IMR-90 (cell line): Measurements from ENCODE around the gene SP7. TPM values are rescaled to one million over a fixed set of nuclear protein-coding genes. Genes with fewer than 3 reads are reported as not detected.

Experiments used
- ATAC-seq: fragments of 200-7000 bp; cut with Tn5 transposase; 2 replicates; pipeline ENCODE4 v1.9.1; 2020; ENCODE audit warnings: low read depth, mild to moderate bottlenecking, moderate library complexity
- BruUV-seq: library from RNA; stranded (reverse); fragments of 400-500 nt; replicated peaks from 2 replicates; lab custom pipeline; 2021; lab: Mats Ljungman, UMichigan
- CTCF ChIA-PET: fragments of 300-600 bp; formaldehyde crosslinking; extraction: SDS; loops from one replicate; lab custom pipeline; 2021; ENCODE audit warnings: antibody characterized with exemption; lab: Yijun Ruan, JAX
- POLR2A ChIA-PET: fragments of 300-600 bp; sonication (Branson Sonifier 250); formaldehyde crosslinking; loops from one replicate; lab custom pipeline; 2022; ENCODE audit warnings: antibody characterized with exemption; ENCODE audit not compliant: unreplicated experiment; lab: Charles Lee
- DNase-seq: peaks from one replicate; pipeline ENCODE4 v3.0.0; 2013
- H2AFZ ChIP-seq: replicated peaks from 2 replicates; pipeline ENCODE3; 2013; ENCODE audit warnings: low read length, mild to moderate bottlenecking; ENCODE audit not compliant: poor library complexity
- H2AK5ac ChIP-seq: 2 replicates; pipeline ENCODE4 v1.6.1; 2013; ENCODE audit warnings: low read depth, low read length, inconsistent platforms
- H2AK9ac ChIP-seq: replicated peaks from 2 replicates; pipeline ENCODE3; 2013; ENCODE audit warnings: mild to moderate bottlenecking, low read depth, low read length, moderate library complexity; ENCODE audit not compliant: poor library complexity
- H2BK120ac ChIP-seq: 2 replicates; pipeline ENCODE4 v1.6.1; 2013; ENCODE audit warnings: low read depth, low read length, inconsistent platforms
- H2BK15ac ChIP-seq: 3 replicates; pipeline ENCODE4 v1.6.1; 2013; ENCODE audit warnings: low read depth, low read length, inconsistent platforms
- H2BK20ac ChIP-seq: 2 replicates; pipeline ENCODE4 v1.6.1; 2013; ENCODE audit warnings: low read depth, mild to moderate bottlenecking, inconsistent platforms, low read length, moderate library complexity
- H2BK5ac ChIP-seq: 2 replicates; pipeline ENCODE4 v1.6.1; 2013; ENCODE audit warnings: mild to moderate bottlenecking, low read depth, low read length, inconsistent platforms; ENCODE audit not compliant: poor library complexity, severe bottlenecking
- H3K14ac ChIP-seq: replicated peaks from 2 replicates; pipeline ENCODE4 v1.6.1; 2013; ENCODE audit warnings: low read depth, low read length, inconsistent platforms
- H3K18ac ChIP-seq: 2 replicates; pipeline ENCODE4 v1.6.1; 2013; ENCODE audit warnings: low read depth, low read length, control low read depth
- H3K23ac ChIP-seq: 2 replicates; pipeline ENCODE4 v1.6.1; 2013; ENCODE audit warnings: low read depth, low read length, inconsistent platforms
- H3K27ac ChIP-seq: 2 replicates; pipeline ENCODE4 v1.5.1; 2013; ENCODE audit warnings: mild to moderate bottlenecking, control low read depth, low read length; ENCODE audit not compliant: insufficient read depth
- H3K27me3 ChIP-seq: 2 replicates; pipeline ENCODE4 v1.6.1; 2013; ENCODE audit warnings: low read length; ENCODE audit not compliant: control insufficient read depth, insufficient read depth
- H3K36me3 ChIP-seq: 2 replicates; pipeline ENCODE4 v1.6.1; 2013; ENCODE audit warnings: low read length, mixed read lengths; ENCODE audit not compliant: control insufficient read depth, insufficient read depth
- H3K4ac ChIP-seq: 2 replicates; pipeline ENCODE4 v1.6.1; 2013; ENCODE audit warnings: low read depth, low read length, inconsistent platforms
- H3K4me1 ChIP-seq: 2 replicates; pipeline ENCODE4 v1.6.1; 2013; ENCODE audit warnings: low read length, mixed read lengths; ENCODE audit not compliant: control insufficient read depth, insufficient read depth
- H3K4me2 ChIP-seq: 2 replicates; pipeline ENCODE4 v1.6.1; 2013; ENCODE audit warnings: low read depth, mild to moderate bottlenecking, control low read depth, low read length, moderate library complexity
- H3K4me3 ChIP-seq: 2 replicates; pipeline ENCODE4 v1.5.1; 2013; ENCODE audit warnings: low read depth, mild to moderate bottlenecking, control low read depth, low read length, moderate library complexity; ENCODE audit not compliant: insufficient read depth
- H3K56ac ChIP-seq: 2 replicates; pipeline ENCODE4 v1.6.1; 2013; ENCODE audit warnings: low read length, inconsistent platforms; ENCODE audit not compliant: insufficient read depth; ENCODE audit errors: extremely low read depth
- H3K79me1 ChIP-seq, 2 experiments: 2 replicates each; pipeline ENCODE4 v1.6.1; 2013; ENCODE audit warnings: low read length in 2 of 2, inconsistent platforms in 1 of 2, low read depth in 1 of 2
- H3K9ac ChIP-seq: 2 replicates; pipeline ENCODE4 v1.6.1; 2013; ENCODE audit warnings: low read depth, low read length, control low read depth
- H3K9me1 ChIP-seq: 2 replicates; pipeline ENCODE4 v1.6.1; 2013; ENCODE audit warnings: low read length, inconsistent platforms; ENCODE audit not compliant: insufficient read depth
- H3K9me3 ChIP-seq: 2 replicates; pipeline ENCODE4 v1.6.1; 2013; ENCODE audit warnings: low read length; ENCODE audit not compliant: control insufficient read depth, insufficient read depth
- H4K20me1 ChIP-seq: 2 replicates; pipeline ENCODE4 v1.6.1; 2013; ENCODE audit warnings: low read length, inconsistent platforms; ENCODE audit not compliant: insufficient read depth
- H4K5ac ChIP-seq: 2 replicates; pipeline ENCODE4 v1.6.1; 2013; ENCODE audit warnings: mild to moderate bottlenecking, low read depth, low read length, control low read depth
- H4K8ac ChIP-seq, 2 experiments: 2 replicates each; pipeline ENCODE4 v1.6.1; 2013; ENCODE audit warnings: low read depth in 2 of 2, low read length in 2 of 2, control low read depth in 1 of 2, inconsistent platforms in 1 of 2
- H4K91ac ChIP-seq: 2 replicates; pipeline ENCODE4 v1.6.1; 2013; ENCODE audit warnings: low read depth, low read length, inconsistent platforms; ENCODE audit not compliant: insufficient read depth
- BHLHE40 ChIP-seq: fragments of 150-350 bp; IDR thresholded peaks from 2 replicates; pipeline ENCODE4 v1.6.1; 2016; ENCODE audit warnings: mild to moderate bottlenecking, low read depth, low read length
- CEBPB ChIP-seq: IDR thresholded peaks from 2 replicates; pipeline ENCODE4 v1.6.1; 2012; ENCODE audit warnings: low read depth, low read length, improper control_type of control experiment
- CHD1 ChIP-seq: IDR thresholded peaks from 2 replicates; pipeline ENCODE4 v1.6.1; 2012; ENCODE audit warnings: low read depth, low read length, improper control_type of control experiment
- CTCF ChIP-seq: conservative IDR thresholded peaks from 2 replicates; pipeline ENCODE4 v1.5.1; 2012; ENCODE audit warnings: mild to moderate bottlenecking, low read depth, low read length, improper control_type of control experiment
- FOS ChIP-seq: fragments of 150-350 bp; IDR thresholded peaks from 2 replicates; pipeline ENCODE4 v1.6.1; 2016; ENCODE audit warnings: low read depth, low read length
- MAFK ChIP-seq: IDR thresholded peaks from 2 replicates; pipeline ENCODE4 v1.6.1; 2012; ENCODE audit warnings: low read depth, low read length, improper control_type of control experiment
- RAD21 ChIP-seq: IDR thresholded peaks from 2 replicates; pipeline ENCODE4 v1.6.1; 2012; ENCODE audit warnings: low read length, improper control_type of control experiment
- RCOR1 ChIP-seq: IDR thresholded peaks from 2 replicates; pipeline ENCODE4 v1.6.1; 2012; ENCODE audit warnings: mild to moderate bottlenecking, low read length, improper control_type of control experiment; ENCODE audit not compliant: insufficient replicate concordance
- RFX5 ChIP-seq: IDR thresholded peaks from 2 replicates; pipeline ENCODE4 v1.8.0; 2012; ENCODE audit warnings: low read depth, mild to moderate bottlenecking, low read length, moderate library complexity
- SMC3 ChIP-seq: fragments of 150-350 bp; IDR thresholded peaks from 2 replicates; pipeline ENCODE4 v1.6.1; 2016; ENCODE audit warnings: low read depth, mild to moderate bottlenecking, antibody characterized with exemption, low read length, moderate library complexity
- USF2 ChIP-seq: fragments of 150-350 bp; IDR thresholded peaks from 2 replicates; pipeline ENCODE4 v1.6.1; 2017; ENCODE audit warnings: mild to moderate bottlenecking, antibody characterized with exemption, low read length, low read depth
- WGBS, 2 experiments: methylation state at CpG; one replicate each; pipeline versions ENCODE4 v1.1.5 to v1.1.7; 2013; ENCODE audit warnings: missing lambda C conversion rate in 2 of 2; ENCODE audit not compliant: insufficient read length in 1 of 2; ENCODE audit errors: extremely low coverage in 2 of 2; 5-methylcytosine and 5-hydroxymethylcytosine counted together
- dilution Hi-C: fragments of 300-500 bp; cut with HindIII; formaldehyde crosslinking; loops from one replicate; pipeline ENCODE4 v1.14.3; 2018; ENCODE audit warnings: low sequenced_read_pairs; ENCODE audit not compliant: unreplicated experiment
- in situ Hi-C: fragments of 300-500 bp; cut with MboI; formaldehyde crosslinking; loops from 3 replicates; pipeline ENCODE4 v1.14.3; 2019; ENCODE audit warnings: low sequenced_read_pairs, inconsistent platforms, mixed read lengths
- intact Hi-C: fragments of 100-400 bp; cut with micrococcal nuclease; formaldehyde crosslinking; loops from 2 replicates; pipeline ENCODE4 v1.10.0; 2022
- polyA plus RNA-seq, 3 experiments: library from polyadenylated mRNA; depleted of rRNA; stranded (reverse); fragments of >200 nt; gene quantifications; 2 replicates each; pipeline ENCODE4 v1.2.3, GENCODE V29; 2012; ENCODE audit warnings: low replicate concordance in 1 of 3
- total RNA-seq: library from RNA; depleted of rRNA; stranded (reverse); fragments of >200 nt; gene quantifications from 2 replicates; pipeline ENCODE4 v1.2.3, GENCODE V29; 2012

Gene SP7
- total and polyA plus RNA-seq, 2 of the 4 experiments (the other 2 are of a cell fraction): not detected

GRCh38 chr12:53324779-53325510 is 11.2 kb downstream of the SP7 start (continued):
- TF ChIP-seq MAFK (no peak), CEBPB (no peak), BHLHE40 (no peak)

DNA sequence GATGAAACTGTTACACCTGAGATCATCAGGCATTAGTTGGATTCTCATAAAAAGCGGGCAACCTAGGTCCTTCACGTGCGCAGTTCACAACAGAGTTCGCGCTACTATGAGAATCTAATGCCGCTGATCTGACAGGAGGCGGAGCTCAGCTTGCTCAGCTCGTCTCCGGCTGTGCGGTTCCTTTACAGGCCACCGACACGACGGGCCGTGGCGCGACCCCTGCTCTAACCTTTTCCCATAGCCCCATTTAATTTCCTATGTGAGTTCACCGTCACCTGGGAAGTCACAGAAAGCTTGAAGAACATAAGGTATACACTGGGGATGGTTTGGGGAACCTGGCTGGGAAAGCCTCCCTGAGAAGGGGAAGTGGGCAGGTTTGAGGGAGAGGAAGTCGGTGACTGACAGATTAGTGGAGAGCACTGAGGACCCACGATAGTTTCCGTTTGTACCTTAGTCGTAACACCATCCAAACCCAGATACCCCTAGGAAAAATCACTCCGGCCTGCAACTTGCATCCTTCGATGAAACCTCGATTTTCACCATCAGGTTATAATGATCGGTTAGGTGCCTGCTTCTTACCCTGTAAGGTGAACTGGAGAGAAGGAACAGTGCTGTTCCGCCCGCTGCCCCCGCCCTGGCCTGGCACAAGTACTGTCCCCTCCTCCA is 11.9 kb downstream of the SP7 start:
- no peaks in the 10 kb centered on the region for H3K9me3 ChIP-seq
- peaks cover 12% of the 10 kb centered on the region for H3K4me1 ChIP-seq
- peaks cover 9% of the 10 kb centered on the region; the same call in 1 of the 2 replicates for H3K9me1 ChIP-seq
- H2BK15ac ChIP-seq: peak overlapping the region; percentile 95
- dilution Hi-C loops: no loop called here
- H3K27ac ChIP-seq: peak overlapping the region; percentile 72
- ChIA-PET CTCF (interaction anchor here (0.8 to 1.6 kb wide), 3 partner anchors 21 to 184 kb away, joined by 4 to 7 read pairs (median 7); no protein-coding TSS in a partner anchor), POLR2A (interaction anchor here (0.6 kb wide), 1 partner anchor 126 kb away, joined by 3 read pairs; no protein-coding TSS in a partner anchor)
- ATAC-seq: no peak
- peaks cover 10 to 22% of the 10 kb centered on the region in 2 experiments for H3K79me1 ChIP-seq
- peak overlapping the region; percentile 77 for H2AK9ac ChIP-seq
- peak overlapping the region; percentile 91 for H3K4ac ChIP-seq
- peak overlapping the region; percentile 71 for H3K4me2 ChIP-seq
- peak overlapping the region; percentile 58; the same call in 1 of the 2 replicates for H3K56ac ChIP-seq
- peak overlapping the region; percentile 42 for H2BK5ac ChIP-seq
- peak overlapping the region; percentile 26; the same call in 1 of the 2 replicates for H3K4me3 ChIP-seq
- peak overlapping the region; percentile 61 for H3K23ac ChIP-seq
- in situ Hi-C loops: loop anchor here (10.0 kb wide), 1 partner anchor 181 kb away; the partner anchor contains the start of genes NPFF and TARBP2
- intact Hi-C loops: loop anchor here (1.0 to 10.0 kb wide), 3 partner anchors 21 to 184 kb away; no protein-coding TSS in a partner anchor
- peak overlapping the region; percentile 86 for H2AK5ac ChIP-seq
- H2AFZ ChIP-seq: peak overlapping the region; percentile 96
- peak overlapping the region; percentile 86 for H4K5ac ChIP-seq
- peak overlapping the region; percentile 10 for H3K18ac ChIP-seq
- DNase-seq: no peak
- no TSS peak for BruUV-seq
- 26% methylated on average over 5 of the region's 28 CpGs; no CpG with 5 or more reads in 1 of the 2 experiments for WGBS, 2 experiments
- peak overlapping the region; percentile 93 for H3K14ac ChIP-seq
- peak overlapping the region; percentile 95 to 99 for H4K8ac ChIP-seq
- H3K36me3 ChIP-seq: no peaks in the 10 kb centered on the region
- peak overlapping the region; percentile 80 for H2BK120ac ChIP-seq
- H3K9ac ChIP-seq: peak overlapping the region; percentile 81
- H3K27me3 ChIP-seq: peaks cover 12% of the 10 kb centered on the region; the same call in 1 of the 2 replicates
- H4K91ac ChIP-seq: peak overlapping the region; percentile 85
- no peaks in the 10 kb centered on the region for H4K20me1 ChIP-seq
- peak overlapping the region; percentile 64 for H2BK20ac ChIP-seq
- no peak for TF ChIP-seq SMC3
- no peak for TF ChIP-seq USF2
- no peak for TF ChIP-seq CHD1
- no peak for TF ChIP-seq RFX5
- no peak for TF ChIP-seq RCOR1
- TF ChIP-seq CTCF: no peak
- no peak for TF ChIP-seq FOS
- no peak for TF ChIP-seq MAFK
- TF ChIP-seq BHLHE40: no peak
- TF ChIP-seq RAD21: no peak
